ENCODE data around the gene EVA1B. TPM values are rescaled to one million over a fixed set of nuclear protein-coding genes. Genes with fewer than 3 reads are reported as not detected.

EVA1B gene
- total RNA-seq, 4 donors from 2014 or later: 42.0 to 68.7 (median 53.7) TPM

DNA sequence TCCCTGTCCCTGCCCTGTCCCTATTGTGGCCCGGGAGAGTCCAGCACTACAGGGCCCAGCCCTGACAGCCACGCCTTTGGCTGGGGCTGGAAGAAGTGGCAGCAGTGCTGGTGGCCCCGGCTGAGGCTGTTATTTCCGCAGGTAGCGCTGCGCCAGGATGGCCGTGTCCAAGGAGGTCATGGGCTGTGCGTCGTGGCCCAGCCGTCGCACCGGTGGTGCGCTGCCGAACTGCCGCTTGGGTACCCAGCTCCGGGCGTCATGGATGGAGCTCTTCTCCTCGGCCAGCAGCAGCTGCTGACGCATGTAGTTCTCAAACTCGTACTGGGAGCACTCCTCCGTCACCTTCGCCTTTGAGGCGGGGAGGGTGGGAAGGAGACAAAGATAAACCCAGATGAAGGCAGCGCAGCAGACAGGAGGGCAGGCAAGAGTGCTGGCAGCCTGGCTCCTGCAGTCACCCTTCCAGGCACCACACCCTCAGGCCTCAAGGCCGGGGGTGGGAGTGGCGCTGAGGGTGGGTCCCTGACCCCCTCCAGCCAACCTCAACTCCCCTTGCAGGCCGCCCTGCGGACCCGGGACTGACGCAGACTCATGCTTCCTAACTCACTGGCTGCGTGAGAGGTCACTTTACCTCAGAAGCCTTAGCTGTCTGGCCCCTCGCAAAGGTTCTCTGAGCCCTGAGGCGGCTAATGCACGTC is 18.3 kb upstream of the EVA1B start:
- H3K27ac ChIP-seq: no peak overlapping the region
- no peaks in the 10 kb centered on the region for H3K27me3 ChIP-seq
- peaks cover 0 to 75% of the 10 kb centered on the region in 2 donors for H3K36me3 ChIP-seq
- ATAC-seq: no peak
- H3K9me3 ChIP-seq: no peaks in the 10 kb centered on the region
- WGBS, 2 donors (ENCODE audit: low coverage in 1 of 2): 73 to 100% methylated on average over 1 to 3 of the region's 34 CpGs
- H3K4me1 ChIP-seq: peaks cover 0 to 22% (median 6%) of the 10 kb centered on the region in 3 donors
- TF ChIP-seq POLR2A (IDR thresholded peaks at IDR 0.05) (no peak), POLR2AphosphoS5 (IDR thresholded peaks at IDR 0.05) (no peak), EP300 (IDR thresholded peaks at IDR 0.05) (no peak), CTCF (IDR thresholded peaks at IDR 0.05) (no peak)
- H3K4me3 ChIP-seq: no peak overlapping the region

DNA sequence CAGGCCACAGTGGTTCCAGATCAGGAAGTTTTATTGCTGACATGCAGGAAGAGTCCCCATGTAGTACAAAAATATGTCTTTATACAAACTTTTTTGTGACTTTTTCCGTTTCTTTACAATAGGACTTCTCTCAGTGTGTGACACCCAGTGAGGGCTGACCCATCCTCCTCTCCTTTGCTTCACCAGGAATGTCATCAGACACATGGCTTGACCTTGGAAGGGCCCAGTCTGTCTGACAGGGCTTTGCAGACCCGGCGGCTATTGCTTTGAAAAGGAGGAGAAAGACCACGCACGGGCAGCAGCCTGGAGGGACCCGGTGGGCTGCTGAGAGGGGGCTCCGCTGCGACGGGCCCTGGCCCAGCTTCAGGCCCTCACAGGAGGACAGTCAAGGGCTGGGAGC is 16.2 kb upstream of the EVA1B start:
- no peak for ATAC-seq
- TF ChIP-seq EP300 (IDR thresholded peaks at IDR 0.05): no peak
- no peak for TF ChIP-seq CTCF (IDR thresholded peaks at IDR 0.05)
- TF ChIP-seq POLR2A (IDR thresholded peaks at IDR 0.05): no peak
- no peak for TF ChIP-seq POLR2AphosphoS5 (IDR thresholded peaks at IDR 0.05)
- Histone ChIP-seq H3K27ac (no peak overlapping the region), H3K4me3 (no peak overlapping the region), H3K27me3 (no peaks in the 10 kb centered on the region), H3K9me3 (no peaks in the 10 kb centered on the region), H3K36me3 (peaks cover 0 to 55% of the 10 kb centered on the region in 2 donors), H3K4me1 (peaks cover 0 to 22% (median 6%) of the 10 kb centered on the region in 3 donors)
- 67 to 69% methylated on average over 1 to 3 of the region's 9 CpGs for WGBS, 2 donors (ENCODE audit: low coverage in 1 of 2)

DNA sequence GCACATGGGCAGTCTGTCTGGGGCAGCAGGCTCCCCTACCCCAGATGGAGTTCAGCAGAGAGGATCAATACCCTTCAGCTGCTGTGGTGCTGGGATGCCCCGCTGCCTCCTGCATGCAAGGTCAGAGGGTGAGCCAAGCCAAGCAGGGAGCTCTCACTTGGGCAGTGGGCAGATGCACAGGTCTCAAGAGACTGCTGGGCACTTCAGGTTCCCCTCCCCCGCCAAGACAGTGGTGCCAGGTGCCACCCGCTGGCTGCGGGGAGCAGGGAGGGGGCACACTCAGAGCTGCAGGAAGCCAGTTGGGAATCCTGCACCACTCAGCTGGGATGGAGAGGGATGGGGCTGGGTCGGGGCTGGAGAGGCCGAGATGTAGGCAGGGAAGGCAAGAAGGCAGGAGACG is 15.8 kb upstream of the EVA1B start:
- 60 to 78% methylated on average over 3 to 7 of the region's 7 CpGs for WGBS, 2 donors (ENCODE audit: low coverage in 1 of 2)
- H3K36me3 ChIP-seq: peaks cover 0 to 51% of the 10 kb centered on the region in 2 donors
- TF ChIP-seq CTCF (IDR thresholded peaks at IDR 0.05) (no peak), POLR2A (IDR thresholded peaks at IDR 0.05) (no peak), EP300 (IDR thresholded peaks at IDR 0.05) (no peak), POLR2AphosphoS5 (IDR thresholded peaks at IDR 0.05) (no peak)
- H3K27me3 ChIP-seq: no peaks in the 10 kb centered on the region
- H3K27ac ChIP-seq: no peak overlapping the region
- ATAC-seq: no peak
- peaks cover 0 to 22% (median 6%) of the 10 kb centered on the region in 3 donors for H3K4me1 ChIP-seq
- H3K9me3 ChIP-seq: no peaks in the 10 kb centered on the region
- no peak overlapping the region for H3K4me3 ChIP-seq

DNA sequence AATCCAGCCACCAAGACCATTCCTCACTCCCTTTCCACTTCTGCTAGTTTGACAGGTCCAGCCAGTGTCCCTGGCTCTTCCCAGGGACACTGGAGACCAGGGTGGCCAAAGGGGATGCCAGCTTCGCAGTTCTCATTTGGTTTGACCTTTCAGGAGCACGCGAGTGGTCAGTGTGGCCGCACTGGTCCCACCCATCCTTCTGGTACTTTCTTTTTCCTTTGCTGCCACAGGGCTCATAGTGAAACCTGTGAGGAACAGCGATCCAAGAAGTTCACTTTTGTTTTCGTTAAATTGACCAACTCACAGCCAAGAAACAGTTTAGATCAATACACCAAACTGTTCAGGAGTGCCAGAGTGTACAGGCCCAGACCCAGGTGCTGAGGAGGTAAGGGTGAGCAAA is 14.4 kb upstream of the EVA1B start:
- H3K27ac ChIP-seq: no peak overlapping the region
- WGBS, 2 donors (ENCODE audit: low coverage in 1 of 2): 81 to 82% methylated on average over 4 of the region's 6 CpGs
- ATAC-seq: no peak
- H3K4me1 ChIP-seq: peaks cover 0 to 15% (median 0%) of the 10 kb centered on the region in 3 donors
- TF ChIP-seq EP300 (IDR thresholded peaks at IDR 0.05): no peak
- no peak for TF ChIP-seq CTCF (IDR thresholded peaks at IDR 0.05)
- TF ChIP-seq POLR2AphosphoS5 (IDR thresholded peaks at IDR 0.05): no peak
- TF ChIP-seq POLR2A (IDR thresholded peaks at IDR 0.05): no peak
- no peaks in the 10 kb centered on the region for H3K27me3 ChIP-seq
- peaks cover 0 to 37% of the 10 kb centered on the region in 2 donors for H3K36me3 ChIP-seq
- H3K9me3 ChIP-seq: no peaks in the 10 kb centered on the region
- H3K4me3 ChIP-seq: no peak overlapping the region

GRCh38 chr1:36330940-36331339 is 7.5 kb upstream of the EVA1B start:
- Histone ChIP-seq H3K27ac (no peak overlapping the region), H3K27me3 (no peaks in the 10 kb centered on the region), H3K4me3 (no peak overlapping the region), H3K4me1 (peaks cover 0 to 13% (median 3%) of the 10 kb centered on the region in 3 donors), H3K36me3 (no peaks in the 10 kb centered on the region), H3K9me3 (no peaks in the 10 kb centered on the region)
- 85 to 90% methylated on average over 11 to 15 of the region's 15 CpGs for WGBS, 2 donors (ENCODE audit: low coverage in 1 of 2)
- no peak for TF ChIP-seq EP300 (IDR thresholded peaks at IDR 0.05)
- TF ChIP-seq CTCF (IDR thresholded peaks at IDR 0.05): no peak
- no peak for TF ChIP-seq POLR2AphosphoS5 (IDR thresholded peaks at IDR 0.05)
- TF ChIP-seq POLR2A (IDR thresholded peaks at IDR 0.05): no peak
- ATAC-seq: no peak

All from gastroesophageal sphincter (tissue), 4 donors.